GM10248 (cell line): ENCODE measurements around the gene GART.

Experiments
- CTCF ChIA-PET: fragments of 300-600 bp; sonication (Branson Sonifier 250); formaldehyde crosslinking; extraction: SDS; loops from one replicate; lab custom pipeline; 2021; ENCODE audit warnings: antibody characterized with exemption; lab: Yijun Ruan, JAX
- POLR2A ChIA-PET: fragments of 350-650 bp; sonication (Branson Sonifier 250); formaldehyde crosslinking; extraction: SDS; loops from one replicate; lab custom pipeline; 2020; ENCODE audit warnings: antibody characterized with exemption; lab: Yijun Ruan, JAX
- DNase-seq: peaks from one replicate; pipeline ENCODE4 v3.0.0; 2012; ENCODE audit errors: extremely low spot score
- TF ChIP-seq, protein P1 (sequence below): IDR thresholded peaks from 2 replicates; pipeline ENCODE4 v1.5.1; 2012; ENCODE audit warnings: mild to moderate bottlenecking, low read depth; ENCODE audit errors: extremely low read depth, missing control alignments, control extremely low read depth

Gene GART

DNA sequence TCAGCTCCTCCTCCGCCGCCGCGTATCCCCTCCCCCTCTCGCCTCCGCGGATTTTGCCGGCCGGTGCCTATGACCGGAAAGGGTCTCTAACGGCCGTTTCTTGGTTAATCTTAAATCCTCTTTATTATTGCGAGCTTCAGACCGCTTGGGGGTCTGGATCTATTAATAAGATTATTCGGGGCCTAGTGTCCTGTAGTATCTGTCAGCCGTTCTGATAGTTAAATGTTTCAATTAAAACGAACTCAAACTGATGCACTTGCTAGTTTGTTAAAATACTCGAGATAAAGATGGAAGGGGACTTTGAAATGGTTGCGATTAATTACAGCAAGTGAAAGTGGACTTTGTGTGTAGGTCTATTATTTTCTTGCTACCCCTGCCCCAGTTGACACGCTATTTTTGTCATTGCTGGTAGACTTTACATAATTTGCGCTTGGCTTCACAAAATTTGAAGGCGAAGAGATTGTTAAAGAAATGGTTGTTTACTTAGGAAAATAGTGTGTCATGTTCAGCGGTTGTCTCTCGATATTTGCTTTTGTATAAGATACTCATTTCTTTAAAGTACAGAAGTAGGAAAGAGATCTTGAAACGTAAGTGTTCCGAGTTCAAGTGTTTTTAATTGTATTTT lies 1.7 kb upstream of the GART start:
- POLR2A ChIA-PET, result interaction anchor here (0.6 to 1.1 kb wide), 4 partner anchors 8 to 103 kb away, joined by 3 to 6 read pairs (median 4); partner anchors contain the start of gene DONSON
- CTCF ChIA-PET, result interaction anchor here (0.7 to 3.2 kb wide), 3 partner anchors 12 to 63 kb away, joined by 3 to 12 read pairs (median 5); no protein-coding TSS in a partner anchor
- TF ChIP-seq, protein P1, sequence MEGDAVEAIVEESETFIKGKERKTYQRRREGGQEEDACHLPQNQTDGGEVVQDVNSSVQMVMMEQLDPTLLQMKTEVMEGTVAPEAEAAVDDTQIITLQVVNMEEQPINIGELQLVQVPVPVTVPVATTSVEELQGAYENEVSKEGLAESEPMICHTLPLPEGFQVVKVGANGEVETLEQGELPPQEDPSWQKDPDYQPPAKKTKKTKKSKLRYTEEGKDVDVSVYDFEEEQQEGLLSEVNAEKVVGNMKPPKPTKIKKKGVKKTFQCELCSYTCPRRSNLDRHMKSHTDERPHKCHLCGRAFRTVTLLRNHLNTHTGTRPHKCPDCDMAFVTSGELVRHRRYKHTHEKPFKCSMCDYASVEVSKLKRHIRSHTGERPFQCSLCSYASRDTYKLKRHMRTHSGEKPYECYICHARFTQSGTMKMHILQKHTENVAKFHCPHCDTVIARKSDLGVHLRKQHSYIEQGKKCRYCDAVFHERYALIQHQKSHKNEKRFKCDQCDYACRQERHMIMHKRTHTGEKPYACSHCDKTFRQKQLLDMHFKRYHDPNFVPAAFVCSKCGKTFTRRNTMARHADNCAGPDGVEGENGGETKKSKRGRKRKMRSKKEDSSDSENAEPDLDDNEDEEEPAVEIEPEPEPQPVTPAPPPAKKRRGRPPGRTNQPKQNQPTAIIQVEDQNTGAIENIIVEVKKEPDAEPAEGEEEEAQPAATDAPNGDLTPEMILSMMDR, result no peak
- DNase-seq, result peak; percentile 57

DNA sequence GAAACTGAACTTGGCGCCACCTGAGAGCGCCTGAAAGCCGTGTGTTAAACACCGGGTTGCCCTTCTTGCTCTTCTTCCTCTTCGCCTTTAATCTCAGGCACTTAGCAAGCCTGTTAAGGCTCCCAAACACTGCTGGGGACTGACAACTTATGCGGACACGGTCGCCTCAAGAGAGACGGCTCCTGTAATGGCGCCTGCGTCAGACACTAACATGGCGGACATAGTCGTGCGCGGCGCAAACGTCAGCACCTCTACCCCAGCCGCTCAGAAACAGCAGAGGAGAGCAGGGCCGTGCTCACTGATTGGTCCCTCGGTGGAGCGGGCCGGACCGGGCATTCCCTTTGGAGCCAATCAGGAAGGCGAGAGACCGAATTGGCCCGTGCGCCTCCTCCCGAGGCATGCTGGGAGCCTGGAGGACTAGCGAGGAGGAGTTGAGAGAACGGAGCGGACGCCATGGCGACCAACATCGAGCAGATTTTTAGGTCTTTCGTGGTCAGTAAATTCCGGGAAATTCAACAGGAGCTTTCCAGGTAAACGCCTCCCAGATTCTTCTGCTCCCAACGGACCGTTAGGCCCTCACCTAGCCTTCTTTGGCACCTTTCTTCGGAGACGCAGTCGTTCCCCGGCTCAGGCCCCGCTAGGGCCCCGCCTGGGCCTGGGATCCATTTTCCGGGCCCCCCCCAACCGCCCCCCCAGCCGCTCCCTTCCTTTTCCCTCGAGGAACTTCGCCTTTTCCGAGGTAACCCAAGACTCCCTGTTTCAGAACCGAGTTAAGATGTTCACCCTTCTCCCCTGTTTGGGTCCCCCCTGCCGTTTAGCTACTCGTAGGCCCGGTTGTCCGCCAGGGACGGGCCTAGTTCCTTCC lies 955 bp upstream of the GART start, which contains the start of gene SON:
Gene SON, plus strand, starts transcription at position 399 of the 865 bp plus-strand sequence. Its CDS starts 55 bp downstream, at position 454.
- peak; percentile 97 for DNase-seq
- ChIA-PET POLR2A (interaction anchor here (0.6 to 1.5 kb wide), 4 partner anchors 9 to 46 kb away, joined by 3 to 6 read pairs (median 4); partner anchors contain the start of gene DONSON), CTCF (interaction anchor here (0.7 to 3.2 kb wide), 3 partner anchors 15 to 63 kb away, joined by 3 to 12 read pairs (median 4); no protein-coding TSS in a partner anchor)
- TF ChIP-seq, protein P1, result no peak

DNA sequence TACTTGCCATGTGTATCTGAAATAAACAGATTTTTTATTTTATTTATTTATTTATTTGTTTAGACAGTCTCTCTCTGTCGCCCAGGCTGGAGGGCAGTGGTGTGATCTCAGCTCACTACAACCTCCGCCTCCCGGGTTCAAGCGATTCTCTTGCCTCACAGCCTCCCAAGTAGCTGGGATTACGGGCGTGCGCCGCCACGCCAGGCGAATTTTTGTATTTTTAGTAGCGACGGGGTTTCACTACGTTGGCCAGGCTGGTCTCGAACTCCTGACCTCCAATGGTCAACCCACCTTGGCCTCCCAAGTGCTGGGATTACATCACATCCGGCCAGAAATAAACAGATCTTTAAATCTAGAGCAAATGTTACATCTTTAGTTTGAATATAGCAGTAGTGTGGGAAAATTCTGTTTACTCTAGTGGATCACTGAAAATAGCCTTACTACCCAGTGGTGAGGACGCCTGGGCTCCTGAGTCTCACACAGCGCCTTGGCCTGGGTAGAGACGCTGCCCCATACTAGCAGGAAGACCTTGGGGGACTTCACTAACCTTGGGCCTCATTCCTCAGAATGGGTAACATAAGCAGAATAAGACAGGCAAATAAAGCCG lies 709 bp downstream of the GART start:
- POLR2A ChIA-PET, result interaction anchor here (1.5 kb wide), 1 partner anchor 16 kb away, joined by 4 read pairs; no protein-coding TSS in a partner anchor
- TF ChIP-seq, protein P1, result no peak
- DNase-seq, result no peak
- CTCF ChIA-PET, result interaction anchor here (1.5 to 1.7 kb wide), 2 partner anchors 50 to 65 kb away, joined by 3 to 4 read pairs; partner anchors contain the start of gene DNAJC28

DNA sequence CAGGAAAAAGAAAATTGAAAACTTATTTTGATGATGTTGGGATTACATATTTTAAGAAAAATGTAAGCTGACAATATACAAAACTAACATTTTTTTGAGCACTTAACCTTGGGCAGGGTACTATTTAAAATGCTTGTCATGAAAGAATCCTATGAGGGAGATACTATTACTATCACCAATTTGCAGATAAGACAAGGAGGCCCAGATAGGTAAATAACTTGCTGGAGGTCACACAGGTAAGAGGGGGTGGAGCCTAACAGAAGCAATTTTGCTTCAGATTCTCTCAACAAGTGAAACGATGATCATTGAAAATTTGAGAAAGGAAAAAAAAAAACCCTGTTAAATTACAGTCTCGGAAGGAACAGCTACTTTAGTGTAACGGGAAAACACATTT lies 1.2 kb downstream of the GART start:
- TF ChIP-seq, protein P1, result no peak
- ChIA-PET POLR2A (no interaction called here), CTCF (interaction anchor here (1.5 kb wide), 1 partner anchor 49 kb away, joined by 3 read pairs; the partner anchor contains the start of gene DNAJC28)
- no peak for DNase-seq

DNA sequence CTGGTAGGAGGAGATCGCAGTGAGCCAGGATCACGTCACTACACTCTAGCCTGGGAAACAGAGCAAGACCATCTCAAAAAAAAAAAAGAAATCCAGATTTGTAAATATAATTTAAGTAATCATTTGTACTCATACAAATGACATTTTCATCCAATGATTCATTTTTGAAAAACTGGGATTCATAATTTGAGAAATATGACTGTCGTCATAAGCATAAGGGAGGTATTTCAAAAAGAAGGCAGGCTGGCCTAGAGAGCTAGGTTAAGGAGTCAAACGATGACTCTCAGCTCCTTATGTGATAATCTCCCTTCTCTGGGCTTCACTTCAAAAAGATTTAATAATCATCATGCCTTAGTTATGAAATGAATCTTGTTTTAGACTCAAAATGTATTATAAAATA lies 2.3 kb downstream of the GART start:
- ChIA-PET POLR2A (no interaction called here), CTCF (interaction anchor here (1.5 kb wide), 1 partner anchor 48 kb away, joined by 3 read pairs; the partner anchor contains the start of gene DNAJC28)
- DNase-seq, result no peak
- TF ChIP-seq, protein P1, result no peak
